Central memory CD4-positive, alpha-beta T cell (primary cell): ENCODE measurements around the gene CISH.

ENCODE experiments used
- DNase-seq: peaks from one replicate; pipeline ENCODE4 v3.0.0; 2022

Gene CISH

GRCh38 chr3:50635066-50635465 is 23.5 kb upstream of the CISH start:
- DNase-seq, result no peak

- DNase-seq, result no peak
These were observed 21.7 kb upstream of the CISH start for GRCh38 chr3:50633230-50633790.

DNA sequence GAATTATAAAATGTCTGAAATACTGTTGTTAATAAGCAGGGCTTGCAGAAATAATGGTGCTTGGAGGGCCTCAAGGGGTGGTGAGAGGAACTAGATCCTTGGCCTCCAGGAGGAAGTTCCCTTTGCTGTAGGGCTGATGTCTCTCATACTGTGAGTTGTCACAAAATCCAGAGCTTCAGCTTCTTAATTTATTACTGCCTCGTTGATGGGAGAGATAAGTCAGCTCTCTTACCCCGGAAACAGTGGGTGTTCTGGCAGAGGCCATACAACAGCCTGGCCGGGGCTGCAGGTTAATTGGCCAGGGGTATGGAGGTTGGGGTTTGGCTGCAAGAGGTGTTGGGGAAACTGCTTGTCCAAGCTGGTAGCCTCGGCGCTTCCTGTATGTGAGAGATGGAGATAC is 20.9 kb upstream of the CISH start:
- DNase-seq, result no peak

DNA sequence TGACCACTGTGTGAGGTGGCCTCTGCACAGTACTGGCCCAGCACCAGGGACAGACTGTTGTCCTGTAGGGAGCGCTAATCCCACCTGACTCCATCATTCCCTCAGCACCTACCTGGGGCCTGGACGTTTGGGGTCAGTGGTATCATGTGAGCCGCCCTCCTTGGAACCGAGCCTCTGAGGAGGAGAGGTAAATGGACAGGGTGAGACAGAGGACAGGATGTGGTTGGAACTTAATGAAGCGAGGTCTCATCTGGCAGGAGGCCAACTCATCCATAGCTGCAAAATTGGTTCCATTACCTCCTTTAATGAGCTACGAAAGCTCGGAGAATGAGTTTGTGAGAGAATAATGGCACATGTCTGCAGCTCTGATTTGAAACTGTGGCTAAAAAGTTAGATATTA is 19.3 kb upstream of the CISH start:
- no peak for DNase-seq

GRCh38 chr3:50630394-50630793 is 18.8 kb upstream of the CISH start:
- DNase-seq, result no peak

DNA sequence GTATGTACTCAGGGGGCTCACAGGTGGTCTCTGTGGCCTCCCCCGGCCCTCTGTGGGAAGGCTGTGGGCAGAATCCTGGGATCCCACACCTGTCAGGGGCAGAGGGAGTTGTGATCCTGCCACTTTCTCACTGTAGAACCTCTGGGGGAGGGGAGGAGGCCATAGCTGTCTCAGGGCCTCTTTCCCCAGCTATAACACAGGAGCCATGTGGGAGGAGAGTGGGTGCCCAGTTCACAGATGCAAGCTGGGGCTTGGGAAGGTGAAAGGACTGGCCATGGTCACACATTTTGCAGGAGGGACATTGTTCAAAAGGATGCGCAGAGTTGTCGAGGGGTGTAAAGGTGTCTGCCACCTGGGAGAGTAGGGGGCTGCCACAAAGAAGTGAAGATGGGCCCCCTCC is 17.0 kb upstream of the CISH start:
- no peak for DNase-seq

- no peak for DNase-seq
These were observed 16.0 kb upstream of the CISH start for GRCh38 chr3:50627407-50628051.

DNA sequence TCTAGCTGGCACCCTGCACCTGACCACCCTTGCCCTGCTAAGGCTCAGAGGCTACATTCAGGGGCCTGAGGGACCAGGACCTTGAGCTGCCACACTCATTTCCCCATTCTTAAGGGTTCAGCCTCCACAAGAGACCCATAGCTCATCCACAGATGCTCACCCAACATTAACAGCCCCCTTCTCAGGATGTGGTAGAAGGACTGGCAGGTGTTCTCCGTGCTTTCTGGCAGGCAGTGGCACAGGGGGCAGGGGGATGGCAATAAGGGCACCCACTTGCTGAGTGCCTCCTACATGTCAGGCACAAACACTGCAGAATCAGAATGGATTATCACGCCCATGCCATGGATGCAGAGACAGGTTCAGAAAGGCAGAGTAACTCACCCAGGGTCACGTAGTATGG is 14.8 kb upstream of the CISH start:
- DNase-seq, result no peak

GRCh38 chr3:50625231-50626182 is 13.9 kb upstream of the CISH start:
- no peak for DNase-seq

- DNase-seq, result no peak
These were observed 13.1 kb upstream of the CISH start for GRCh38 chr3:50624634-50625033.

DNA sequence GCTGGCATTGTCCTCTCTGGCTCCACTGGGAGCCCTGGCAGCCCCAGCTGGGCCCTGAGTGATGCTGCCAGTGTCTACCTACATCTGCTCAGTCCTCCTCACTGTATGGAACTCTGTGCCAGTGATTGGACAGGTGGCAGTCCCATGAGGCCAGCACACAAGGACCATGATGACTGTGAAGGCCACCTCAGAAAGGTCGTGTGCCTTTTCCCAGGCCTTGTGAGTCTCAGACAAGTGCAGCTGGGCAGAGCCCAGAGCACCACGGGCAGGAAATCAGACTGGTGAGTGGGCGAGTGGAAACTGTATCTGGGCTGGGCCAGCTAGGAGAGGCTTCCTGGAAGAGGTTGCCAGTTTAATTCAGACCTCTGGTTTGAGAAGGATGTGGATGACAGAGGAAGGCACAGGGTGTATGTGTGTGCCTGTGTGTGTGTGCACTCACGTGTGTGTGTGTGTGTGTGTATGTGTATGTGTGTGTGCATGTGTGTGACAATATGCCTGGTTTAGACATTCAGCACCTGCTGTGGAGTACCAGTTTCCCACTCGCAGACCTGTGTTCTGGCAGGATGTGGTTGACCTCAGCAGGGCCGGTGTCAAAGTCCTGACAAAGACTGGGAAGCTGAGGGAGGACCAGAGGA is 12.4 kb upstream of the CISH start:
- peak; percentile 34 for DNase-seq

GRCh38 chr3:50622881-50623280 is 11.3 kb upstream of the CISH start:
- no peak for DNase-seq

GRCh38 chr3:50620820-50621219 is 9.2 kb upstream of the CISH start:
- DNase-seq, result no peak

DNA sequence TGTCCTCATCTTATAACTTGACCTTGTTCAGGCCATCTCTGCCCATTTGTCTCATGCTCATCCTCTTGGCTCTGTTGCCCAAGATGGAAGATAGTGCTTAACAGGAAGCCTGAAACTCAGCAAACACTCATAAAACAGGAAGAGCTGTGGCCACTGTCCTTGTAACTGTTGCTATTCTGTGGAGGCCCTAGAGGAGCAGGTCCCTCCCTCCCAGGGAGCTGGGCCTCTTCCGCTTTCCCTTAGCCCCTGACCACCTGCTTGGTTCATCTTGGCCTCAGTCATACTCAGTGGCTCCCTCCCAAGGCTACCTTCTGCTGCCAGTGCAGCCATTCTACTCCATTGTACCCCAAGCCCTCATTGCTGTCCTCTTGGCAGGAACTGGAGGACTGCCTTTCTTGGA is 8.8 kb upstream of the CISH start:
- no peak for DNase-seq

DNA sequence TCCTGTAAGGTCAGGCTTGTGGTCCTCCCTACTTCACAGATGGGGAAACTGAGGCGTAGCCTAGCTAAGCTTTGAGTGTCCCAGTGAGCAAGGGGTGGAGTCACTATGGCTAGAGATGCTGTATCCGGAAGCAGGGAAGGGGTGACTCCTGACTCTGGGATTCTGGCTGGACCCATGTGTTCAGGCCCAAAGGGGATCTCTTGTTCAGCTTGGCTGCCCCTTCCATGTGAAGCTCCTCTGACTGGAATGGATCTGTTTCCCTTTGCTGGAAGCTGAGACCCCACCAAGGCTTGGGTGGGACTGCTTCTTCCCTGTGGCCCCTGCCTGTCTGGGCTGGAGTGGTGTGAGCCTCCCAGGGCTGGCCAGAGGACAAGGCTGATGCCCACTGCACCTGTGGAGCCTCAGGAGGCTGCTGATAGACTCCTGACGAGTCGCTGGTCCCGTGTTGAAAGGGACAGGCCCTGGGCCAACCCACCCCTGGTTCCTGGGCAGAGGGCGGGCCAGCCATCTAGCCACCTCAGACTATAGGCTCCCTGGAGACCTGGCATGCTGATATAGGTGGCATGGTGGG is 6.4 kb upstream of the CISH start:
- DNase-seq, result no peak

GRCh38 chr3:50617096-50617791 is 5.7 kb upstream of the CISH start, which contains the start of gene MAPKAPK3:
TSS of gene MAPKAPK3 (plus strand) at chr3:50617151. CDS start at chr3:50617566, 415 bp downstream.
- DNase-seq, result peak; percentile 38

GRCh38 chr3:50616770-50617095 is 5.2 kb upstream of the CISH start:
- DNase-seq, result peak; percentile 93

- peak; percentile 77 for DNase-seq
These were observed 4.6 kb upstream of the CISH start for GRCh38 chr3:50616003-50616769.

DNA sequence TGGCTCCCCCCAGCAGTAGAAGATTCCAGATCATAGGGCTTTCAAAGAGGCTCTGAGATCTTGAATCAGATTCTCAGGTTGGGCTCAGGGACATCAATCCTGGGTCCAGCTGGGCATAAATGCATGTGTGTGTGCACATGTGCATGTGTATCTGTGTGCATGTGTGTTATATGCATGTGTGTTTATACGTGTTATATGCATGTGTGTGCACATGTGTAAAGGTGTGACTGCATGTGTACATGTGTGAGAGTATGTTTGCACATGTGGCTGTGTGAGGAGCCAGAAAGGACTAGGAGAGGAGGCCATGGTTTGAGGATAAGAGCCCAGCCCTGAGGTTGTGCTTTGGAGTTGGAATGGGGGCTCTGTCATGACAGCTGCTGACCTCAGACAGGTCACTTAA is 3.6 kb upstream of the CISH start:
- no peak for DNase-seq

- DNase-seq, result no peak
These were observed 1.6 kb upstream of the CISH start for GRCh38 chr3:50612970-50613846.
